ENCODE measurements around the gene MAP2K7.
"Not testable (repeated sequence)": the region's sequence is repeated elsewhere in the genome, so short reads cannot be mapped to it uniquely, and the experiment has no call there.

MAP2K7 gene

DNA sequence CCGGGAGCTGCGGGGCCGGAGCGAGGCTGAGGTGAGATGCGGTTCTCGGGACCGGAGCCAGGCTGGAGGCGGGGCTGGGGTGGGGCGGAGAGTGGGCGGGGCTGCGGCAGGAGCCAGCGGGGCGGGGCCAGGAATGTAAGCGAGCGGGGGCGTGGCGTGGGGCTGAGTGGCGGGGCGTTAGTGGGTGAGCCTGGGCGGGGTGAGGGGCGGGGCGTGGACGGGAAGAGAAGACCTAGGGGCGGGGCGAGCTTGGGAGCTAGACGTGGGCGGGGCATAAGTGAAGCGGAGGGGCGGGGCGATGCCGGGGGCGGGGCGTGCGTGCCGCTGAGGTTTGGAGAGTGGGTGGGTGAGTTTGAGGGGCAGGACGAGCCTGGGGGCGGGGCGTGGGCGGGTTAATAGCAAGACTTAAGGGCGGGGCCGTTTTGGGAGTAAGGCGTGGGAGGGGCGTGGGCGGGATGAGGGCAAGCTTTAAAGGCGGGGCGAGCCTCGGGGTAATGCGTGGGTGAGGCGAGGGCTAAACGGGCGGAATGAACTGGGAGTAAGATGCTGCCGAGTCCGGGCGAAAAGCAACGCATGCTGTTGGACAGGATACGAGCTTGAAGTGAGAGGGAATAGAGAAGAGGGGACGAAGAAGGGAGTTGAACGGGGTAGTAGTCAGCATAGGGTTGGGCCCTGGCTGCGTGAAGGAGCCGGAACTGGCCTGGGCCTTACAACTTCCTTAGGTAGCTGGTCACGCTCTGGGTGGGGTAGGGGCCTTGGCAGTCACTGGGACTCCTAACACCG, 17.0 kb downstream of the MAP2K7 start:
- DNase-seq (ENCODE audit: low read depth) = peak; percentile 99

DNA sequence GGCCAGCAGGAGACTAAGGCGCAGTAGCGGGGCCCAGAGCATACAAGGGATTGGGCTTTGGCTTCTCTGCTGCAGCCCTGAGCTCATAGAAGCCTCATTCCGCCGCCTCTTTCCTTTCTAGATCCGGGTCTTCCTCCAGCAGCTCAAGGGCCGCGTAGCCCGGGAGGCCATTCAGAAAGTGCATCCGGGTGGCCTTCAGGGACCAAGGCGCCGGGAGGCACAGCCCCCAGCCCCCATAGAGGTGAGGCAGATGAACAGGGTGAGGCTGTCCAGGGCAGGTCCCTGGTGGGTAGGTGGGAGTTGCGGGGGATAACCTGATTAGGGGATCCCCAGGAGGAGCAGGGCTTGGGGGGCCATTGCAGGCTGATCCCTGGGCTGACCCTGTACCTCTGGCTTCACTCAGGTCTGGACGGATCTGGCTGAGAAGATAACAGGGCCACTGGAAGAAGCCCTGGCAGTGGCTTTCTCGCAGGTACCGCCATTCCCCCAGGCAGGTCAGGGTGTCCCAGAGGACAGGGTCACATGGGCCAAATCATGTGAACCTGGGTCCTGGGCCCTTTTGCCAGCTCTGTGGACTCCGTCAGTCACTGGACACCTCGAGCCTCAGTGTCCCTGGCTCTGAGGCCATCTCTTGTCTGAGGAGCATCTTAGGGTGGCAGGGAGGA, 17.8 kb downstream of the MAP2K7 start:
- DNase-seq (ENCODE audit: low read depth) = no peak

GRCh38 chr19:7921967-7922835, 18.5 kb downstream of the MAP2K7 start:
- no peak for DNase-seq (ENCODE audit: low read depth)

DNA sequence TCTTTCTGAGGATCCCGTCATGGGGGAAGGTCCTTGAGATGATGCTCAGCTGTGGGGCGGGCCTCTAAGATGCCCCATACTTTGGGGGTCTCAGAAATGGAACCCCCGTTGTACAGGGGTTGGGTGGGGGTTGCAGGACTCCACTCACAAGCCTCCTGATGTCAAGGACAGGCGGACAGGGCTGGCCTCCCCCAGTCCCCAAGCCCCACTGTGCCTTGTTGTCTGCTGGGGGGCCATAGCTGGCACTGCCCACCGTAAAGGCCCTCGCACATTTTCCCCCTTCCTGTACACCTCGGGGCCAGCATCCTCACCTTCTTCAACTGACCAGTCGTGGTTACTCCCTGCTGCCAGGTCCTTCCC, 19.1 kb downstream of the MAP2K7 start:
- no peak for DNase-seq (ENCODE audit: low read depth)

- DNase-seq (ENCODE audit: low read depth) = no peak
Observed at GRCh38 chr19:7923295-7924191, 19.9 kb downstream of the MAP2K7 start.

GRCh38 chr19:7924241-7924640, 20.6 kb downstream of the MAP2K7 start:
- DNase-seq (ENCODE audit: low read depth) = no peak

DNA sequence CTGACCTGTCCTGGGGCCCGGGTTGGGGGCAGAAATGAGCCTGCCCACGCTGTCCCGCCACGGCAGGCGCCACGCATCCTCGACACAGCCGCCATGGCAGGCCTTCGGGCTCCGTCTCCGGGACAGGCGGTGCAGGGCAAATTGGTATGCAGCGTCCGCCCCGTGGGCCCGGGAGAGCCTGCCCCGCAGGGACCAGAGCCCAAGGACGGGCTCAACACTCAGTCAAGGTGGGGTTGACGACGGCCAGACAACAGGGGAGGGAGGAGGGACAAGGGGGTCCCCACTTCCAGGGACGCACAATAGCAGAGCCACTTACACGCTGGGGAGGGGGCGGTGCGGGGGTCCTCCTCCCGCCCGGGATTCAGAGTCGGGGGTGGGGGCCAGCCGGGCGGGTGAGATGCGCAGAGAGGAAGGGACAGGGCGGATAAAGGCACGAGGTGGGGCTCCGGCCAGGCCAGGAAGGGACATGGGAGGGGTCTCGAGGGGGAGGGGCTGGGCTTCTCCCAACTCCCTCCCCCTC, 21.0 kb downstream of the MAP2K7 start:
- DNase-seq (ENCODE audit: low read depth) = no peak

DNA sequence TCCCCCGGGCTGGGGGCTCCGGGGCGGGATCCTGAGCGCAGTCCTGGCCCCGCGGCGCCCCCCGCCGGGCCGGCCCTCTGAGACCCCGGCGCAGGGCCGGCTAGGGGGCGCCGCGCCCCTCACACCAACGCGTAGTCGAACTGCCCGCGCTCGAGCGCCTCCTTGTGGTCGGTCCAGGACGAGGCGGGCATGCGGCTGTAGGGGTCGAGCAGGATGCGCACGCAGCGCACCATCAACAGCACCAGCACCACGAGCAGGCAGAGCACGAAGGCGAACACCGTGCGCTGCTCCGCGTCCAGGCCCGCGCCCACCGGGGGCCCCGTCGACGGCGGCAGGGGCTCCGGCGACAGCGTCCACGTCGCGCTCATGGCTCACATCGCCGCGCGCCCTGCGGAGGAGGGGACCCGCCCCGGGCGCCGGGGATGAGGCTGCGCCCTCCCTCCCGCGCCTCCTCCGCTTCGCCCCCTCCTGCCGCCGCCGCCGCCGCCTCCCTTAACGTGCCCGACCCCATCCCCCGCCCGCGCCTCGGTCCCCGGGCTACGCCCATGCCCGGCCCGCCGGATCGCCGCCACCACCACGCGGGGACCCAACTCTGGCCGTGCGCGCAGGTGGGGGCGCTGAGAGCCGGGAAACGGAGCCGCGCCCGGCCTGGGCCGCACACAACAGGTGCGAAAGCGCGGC, 21.6 kb downstream of the MAP2K7 start:
- DNase-seq (ENCODE audit: low read depth) = peak; percentile 58

DNA sequence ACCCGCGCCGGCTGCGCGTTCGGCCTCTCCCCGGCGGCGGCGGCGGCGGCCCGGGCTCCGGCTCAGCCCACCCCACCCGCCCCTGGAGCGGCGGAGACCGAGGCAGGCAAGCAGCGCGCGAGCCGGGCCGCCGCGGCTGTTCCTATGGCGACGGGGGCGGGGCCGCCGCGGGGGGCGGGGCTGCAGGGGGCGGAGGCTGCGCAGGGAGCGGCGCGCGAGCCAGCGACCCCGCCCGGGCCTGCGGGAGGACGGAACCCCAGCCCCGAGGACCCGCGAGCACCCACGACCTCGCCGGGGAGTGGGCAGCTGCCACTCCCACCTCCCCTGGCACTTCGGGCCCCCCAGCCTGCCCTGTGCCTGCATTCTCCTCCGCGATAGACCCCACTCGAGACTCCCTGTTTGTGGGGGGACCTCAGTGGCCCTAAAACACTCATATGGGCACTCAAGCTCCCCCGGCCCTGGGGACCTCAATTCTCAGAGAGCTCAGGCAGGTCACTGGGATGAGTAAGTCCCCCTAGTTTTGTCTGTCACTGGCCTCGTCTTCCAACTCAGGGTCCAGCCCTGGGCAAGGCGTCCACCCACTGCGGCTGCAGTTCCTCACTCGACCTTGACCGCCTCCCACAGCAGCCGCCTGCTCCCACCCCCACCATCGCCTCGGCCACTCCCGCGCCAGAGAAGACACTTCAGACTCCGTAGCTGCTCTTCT, 22.5 kb downstream of the MAP2K7 start, which contains the start of gene CTXN1:
Gene CTXN1, minus strand, starts transcription at position 115 of the 706 bp plus-strand sequence. CDS start 597 bp downstream, outside the sequence.
- DNase-seq (ENCODE audit: low read depth) = peak; percentile 73

DNA sequence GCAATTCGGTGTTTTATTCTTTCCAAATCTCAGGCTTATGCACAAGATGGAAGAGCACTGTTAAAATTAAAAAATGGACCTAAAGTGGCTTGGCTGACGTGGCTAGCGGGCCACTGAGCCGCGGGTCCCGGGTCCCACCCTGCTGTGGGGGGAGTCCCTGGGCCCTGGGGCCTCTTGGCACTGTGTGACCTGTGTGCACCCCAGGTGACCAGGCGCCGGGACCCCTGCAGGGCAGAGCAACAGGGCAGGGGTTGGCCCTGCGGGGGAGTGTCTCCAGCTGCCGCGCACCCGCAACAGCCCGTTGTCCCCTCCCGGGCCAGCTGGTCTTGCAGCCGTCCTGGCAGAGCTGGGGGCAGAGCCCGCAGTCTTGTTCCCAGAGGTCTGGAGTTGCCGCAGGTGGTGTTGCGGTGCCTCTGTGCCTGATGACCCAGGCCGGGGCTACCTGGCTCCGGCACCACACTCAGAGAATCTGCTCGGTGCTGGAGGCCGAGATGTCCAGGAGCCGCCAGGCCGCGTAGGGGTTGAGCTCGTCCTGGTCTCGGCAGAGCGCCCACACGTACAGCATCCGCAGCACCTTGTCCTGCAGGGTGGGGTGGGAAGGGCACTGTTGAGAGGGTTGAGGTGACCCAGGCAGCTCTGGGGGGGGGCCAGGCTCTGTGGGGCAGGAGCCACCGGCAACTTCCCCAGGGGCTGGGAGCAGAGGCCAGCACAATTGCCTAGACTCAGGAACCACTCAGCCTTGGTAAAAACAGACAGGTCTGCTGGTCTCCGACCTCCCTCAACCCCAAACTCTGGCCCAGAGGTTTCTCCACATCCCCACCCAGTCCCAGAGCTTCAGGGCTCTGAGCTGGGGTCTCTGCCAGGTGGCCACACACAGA, 23.3 kb downstream of the MAP2K7 start:
- DNase-seq (ENCODE audit: low read depth) = no peak

DNA sequence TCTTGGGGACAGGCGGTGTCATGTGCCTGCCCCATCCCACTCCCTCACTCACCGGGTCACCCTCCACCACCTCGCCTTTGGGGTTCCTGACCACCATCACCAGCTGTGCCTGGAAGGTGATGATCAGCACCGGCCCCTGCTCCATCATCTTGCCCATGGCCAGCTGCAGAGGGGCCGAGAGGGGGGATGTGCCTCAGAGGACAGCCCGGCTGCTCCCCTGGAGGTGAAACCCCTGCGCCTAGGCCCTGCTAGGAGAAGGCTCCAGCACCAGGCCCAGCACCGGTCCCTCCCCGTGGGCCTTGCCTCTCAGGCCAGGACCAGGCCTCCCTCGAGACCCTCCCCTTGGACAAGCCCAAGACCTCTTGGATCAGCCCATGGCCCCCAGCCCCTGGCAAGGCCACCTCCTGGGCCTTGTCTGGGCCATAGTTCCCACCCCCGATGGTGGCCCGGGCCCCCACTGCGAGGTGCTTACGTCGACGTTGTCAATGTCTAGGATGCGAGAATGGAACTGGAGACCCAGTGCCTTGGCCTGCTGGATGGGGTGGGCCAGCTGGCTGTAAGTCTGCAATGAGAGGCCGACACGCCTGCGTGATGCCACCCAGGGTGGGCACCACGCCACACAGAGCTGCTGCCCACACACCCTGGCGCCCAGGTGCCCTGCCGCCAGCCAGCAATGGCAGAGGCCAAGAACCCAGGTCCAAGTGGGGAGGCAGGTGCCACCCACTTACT, 24.1 kb downstream of the MAP2K7 start:
- DNase-seq (ENCODE audit: low read depth) = no peak

GRCh38 chr19:7928334-7928706, 24.6 kb downstream of the MAP2K7 start:
- DNase-seq (ENCODE audit: low read depth) = no peak

DNA sequence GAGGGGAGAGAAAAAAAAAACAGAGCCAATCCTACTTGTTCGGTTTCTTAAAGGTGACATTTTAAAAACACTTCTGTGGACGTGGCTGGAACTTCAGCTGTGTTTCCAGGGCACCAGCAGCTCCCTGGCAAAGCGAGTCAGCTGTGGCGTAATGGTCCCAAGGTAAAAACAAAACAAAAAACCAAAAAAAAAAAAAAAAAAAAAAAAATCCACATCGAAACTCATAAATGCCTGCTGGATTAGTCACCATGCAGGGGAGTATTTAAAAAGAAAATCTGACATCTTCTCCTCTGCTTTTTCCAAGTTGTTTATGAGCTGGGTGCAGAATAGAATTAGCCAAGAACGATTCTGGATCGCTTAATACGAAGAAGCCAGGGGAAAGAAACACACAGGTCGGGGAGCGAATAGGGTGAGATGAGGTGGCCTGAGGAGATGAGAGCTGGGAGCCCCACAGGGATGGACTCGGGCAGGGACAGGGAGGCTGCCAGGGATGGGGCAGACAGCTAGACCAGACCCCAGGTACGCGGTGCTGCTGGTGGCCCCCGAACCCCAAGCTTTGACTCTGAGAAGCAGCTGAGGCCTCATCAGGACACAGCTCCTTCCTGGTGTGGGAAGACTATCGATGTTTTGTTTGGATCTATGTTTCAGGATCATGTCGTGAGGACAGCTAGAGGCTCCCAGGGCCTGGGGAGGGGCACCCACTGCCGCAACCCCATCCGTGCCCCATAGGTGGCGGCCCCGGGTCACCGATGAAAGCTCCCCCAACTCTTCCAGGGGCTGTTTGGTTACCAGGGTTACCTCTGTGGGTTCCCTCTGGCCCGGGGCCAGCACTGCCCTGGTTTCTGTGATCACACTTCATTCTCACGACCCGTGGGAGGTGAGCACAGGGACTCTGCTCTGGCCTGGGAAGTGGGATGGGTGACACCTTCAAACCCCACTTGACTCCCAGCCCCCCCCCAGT, 25.3 kb downstream of the MAP2K7 start:
- peak; percentile 46 for DNase-seq (ENCODE audit: low read depth)

DNA sequence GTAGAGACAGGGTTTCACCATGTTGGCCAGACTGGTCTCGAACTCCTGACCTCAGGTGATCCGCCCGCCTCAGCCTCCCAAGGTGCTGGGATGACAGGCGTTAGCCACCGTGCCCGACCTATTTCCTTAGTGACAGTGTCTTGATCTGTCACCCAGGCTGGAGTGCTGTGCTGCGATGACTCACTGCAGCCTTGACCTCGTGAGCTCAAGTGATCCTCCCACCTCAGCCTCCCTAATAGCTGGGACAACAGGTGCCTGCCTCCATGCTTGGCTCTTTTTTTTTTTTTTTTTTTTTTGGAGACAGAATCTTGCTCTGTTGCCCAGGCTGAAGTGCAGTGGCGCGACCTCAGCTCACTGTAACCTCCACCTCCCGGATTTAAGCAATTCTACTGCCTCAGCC, 26.4 kb downstream of the MAP2K7 start:
- DNase-seq (ENCODE audit: low read depth) = not testable (repeated sequence)

DNA sequence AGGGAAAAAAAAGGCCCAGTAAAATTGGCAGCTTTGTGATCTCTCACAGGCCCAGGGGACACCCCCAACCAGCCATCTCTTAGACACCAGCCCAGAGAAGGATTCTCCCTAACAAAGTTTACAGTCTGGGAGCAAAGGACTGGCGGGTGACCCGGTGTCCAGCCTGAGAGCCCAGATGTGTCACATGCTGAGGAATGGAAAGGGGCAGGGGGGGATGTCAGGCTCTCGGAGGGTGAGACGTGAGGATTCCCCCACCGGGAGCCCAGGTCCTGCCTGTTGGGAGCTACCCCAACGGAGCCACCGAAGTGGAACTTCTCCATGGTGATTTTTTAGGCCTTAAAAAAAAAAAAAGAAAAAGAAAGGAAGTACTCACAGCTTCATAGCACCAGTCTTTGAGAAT, 27.1 kb downstream of the MAP2K7 start:
- DNase-seq (ENCODE audit: low read depth) = no peak

DNA sequence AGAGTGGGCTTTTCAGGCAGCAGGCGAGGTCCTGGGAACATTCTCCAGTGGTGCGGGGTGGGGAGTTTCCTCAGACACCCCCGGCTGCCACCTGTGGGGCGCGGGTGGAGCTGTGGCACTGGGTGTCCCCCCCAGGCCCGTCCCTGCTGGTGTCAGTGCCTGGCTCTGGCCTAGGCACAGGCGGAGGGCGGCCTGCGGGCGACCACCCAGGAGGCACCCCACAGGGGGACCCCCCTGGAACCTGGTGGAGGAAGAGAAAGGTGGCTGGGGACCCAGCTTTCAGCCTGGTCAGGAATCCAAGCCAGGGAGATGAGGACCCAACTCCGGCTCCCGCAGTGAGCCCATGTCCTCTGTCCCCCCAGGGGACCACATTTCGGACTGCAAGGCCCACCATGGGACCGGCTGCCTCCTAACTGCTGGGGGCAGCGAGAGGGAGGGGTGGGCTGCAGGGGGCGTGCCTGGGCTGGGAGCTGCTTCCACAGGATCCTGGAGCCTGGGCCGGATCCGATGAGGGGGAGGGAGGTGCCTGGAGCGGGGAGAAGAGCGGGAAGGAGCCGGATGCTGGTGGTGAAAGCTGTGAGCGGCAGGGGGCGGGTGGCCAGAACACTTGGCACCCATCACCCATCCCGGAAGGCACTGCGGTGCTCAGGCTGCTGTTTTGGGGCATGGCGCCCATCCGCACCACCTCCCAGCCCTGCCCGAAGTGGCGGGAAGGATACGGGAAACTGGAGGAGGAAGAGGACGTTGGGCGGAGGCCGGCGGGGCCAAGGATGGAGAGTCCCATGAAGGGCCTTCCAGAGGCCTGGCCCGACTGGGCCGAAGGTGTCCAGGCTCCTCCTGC, 27.8 kb downstream of the MAP2K7 start:
- no peak for DNase-seq (ENCODE audit: low read depth)
